ENCODE results near the gene SNPH.
"Not testable (repeated sequence)": the region's sequence is repeated elsewhere in the genome, so short reads cannot be mapped to it uniquely, and the experiment has no call there.

Gene SNPH

GRCh38 chr20:1266167-1266973 lies at the start of gene SNPH:
SNPH (plus strand) TSS chr20:1266294; CDS start chr20:1296240, 29,946 bp downstream.
- DNase-seq: peak; percentile 50 to 88

GRCh38 chr20:1216527-1217427 lies 49.3 kb upstream of the SNPH start:
- not testable (repeated sequence) for DNase-seq

- not testable (repeated sequence) for DNase-seq
Measured at GRCh38 chr20:1222750-1223149, 43.3 kb upstream of the SNPH start.

- DNase-seq: peak in 1 of 2 experiments; percentile 16
Measured at GRCh38 chr20:1224205-1224890, 41.7 kb upstream of the SNPH start.

GRCh38 chr20:1225263-1225782 lies 40.8 kb upstream of the SNPH start:
- DNase-seq: peak; percentile 37 to 92

GRCh38 chr20:1225783-1226654 lies 40.1 kb upstream of the SNPH start, which contains the start of gene RAD21L1:
RAD21L1 (plus strand) TSS chr20:1226044; CDS start chr20:1228454, 2,410 bp downstream.
- peak; percentile 44 to 91 for DNase-seq

GRCh38 chr20:1229541-1229940 lies 36.6 kb upstream of the SNPH start:
- DNase-seq: no peak

- no peak for DNase-seq
Measured at GRCh38 chr20:1232286-1233111, 33.6 kb upstream of the SNPH start.

GRCh38 chr20:1240549-1240948 lies 25.5 kb upstream of the SNPH start:
- no peak for DNase-seq

- no peak for DNase-seq
Measured at GRCh38 chr20:1241456-1241855, 24.6 kb upstream of the SNPH start.

GRCh38 chr20:1242099-1242498 lies 24.0 kb upstream of the SNPH start:
- DNase-seq: no peak

GRCh38 chr20:1242530-1242929 lies 23.6 kb upstream of the SNPH start:
- DNase-seq: no peak

GRCh38 chr20:1245578-1245977 lies 20.5 kb upstream of the SNPH start:
- DNase-seq: no peak

GRCh38 chr20:1247689-1248088 lies 18.4 kb upstream of the SNPH start:
- no peak for DNase-seq

GRCh38 chr20:1250282-1250681 lies 15.8 kb upstream of the SNPH start:
- not testable (repeated sequence) for DNase-seq

- no peak for DNase-seq
Measured at GRCh38 chr20:1252416-1252815, 13.7 kb upstream of the SNPH start.

GRCh38 chr20:1254254-1254653 lies 11.8 kb upstream of the SNPH start:
- no peak for DNase-seq

- no peak for DNase-seq
Measured at GRCh38 chr20:1255675-1256074, 10.4 kb upstream of the SNPH start.

- DNase-seq: no peak
Measured at GRCh38 chr20:1263853-1264252, 2.2 kb upstream of the SNPH start.

- no peak for DNase-seq
Measured at GRCh38 chr20:1264727-1265126, 1.4 kb upstream of the SNPH start.
